Brain microvascular endothelial cell (primary cell): ENCODE results near the gene SMIM5.

Experiments
- DNase-seq: peaks from one replicate; pipeline ENCODE4 v3.0.0-alpha.2; 2020
- H3K27ac ChIP-seq: fragments of 250-450 bp; sonication (Bioruptor Pico); 2 replicates; pipeline ENCODE4 v1.5.1; 2020; ENCODE audit warnings: mild to moderate bottlenecking, moderate library complexity
- H3K27me3 ChIP-seq: fragments of 250-450 bp; sonication (Bioruptor Pico); replicated peaks from 2 replicates; pipeline ENCODE4 v1.5.1; 2020; ENCODE audit warnings: mild to moderate bottlenecking
- H3K36me3 ChIP-seq: fragments of 250-450 bp; sonication (Bioruptor Pico); replicated peaks from 2 replicates; pipeline ENCODE4 v1.5.1; 2020; ENCODE audit warnings: mild to moderate bottlenecking
- H3K4me3 ChIP-seq: 2 replicates; pipeline ENCODE4 v1.5.1; 2011; ENCODE audit warnings: low read depth, mild to moderate bottlenecking, control low read depth, low read length, moderate library complexity
- in situ Hi-C: cut with HindIII; loops from 2 replicates; pipeline ENCODE4 v1.10.0; 2017; ENCODE audit warnings: low sequenced_read_pairs, low pct_ligation_motif_present
- TF ChIP-seq, protein P1 (sequence below): IDR thresholded peaks from 2 replicates; pipeline ENCODE4 v1.5.1; 2011; ENCODE audit warnings: low read depth, mild to moderate bottlenecking, moderate library complexity, low read length, control low read depth, inconsistent platforms; ENCODE audit errors: missing control alignments

Gene SMIM5

DNA sequence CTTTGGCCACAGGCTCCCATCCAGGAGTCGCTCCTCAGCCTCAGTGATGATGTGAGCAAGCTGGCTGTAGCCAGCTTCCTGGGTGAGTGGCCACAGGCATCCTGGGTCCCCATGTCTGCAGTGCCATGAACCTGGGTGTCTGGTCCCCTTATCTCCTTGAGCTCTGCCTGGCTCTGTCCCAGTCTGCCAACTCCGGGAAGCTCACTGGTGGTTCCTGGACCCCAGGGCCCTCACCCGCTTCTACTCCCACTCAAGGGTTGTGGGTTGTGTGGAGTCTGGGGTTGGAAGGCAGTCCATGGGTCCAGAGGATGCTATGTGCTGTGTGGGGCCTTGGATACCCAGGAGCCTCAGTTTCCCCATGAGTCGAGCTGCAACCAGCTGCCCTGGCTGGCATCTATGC, 11.7 kb upstream of the SMIM5 start:
- Histone ChIP-seq H3K4me3 (no peak overlapping the region), H3K27me3 (no peaks in the 10 kb centered on the region), H3K36me3 (no peaks in the 10 kb centered on the region), H3K27ac (no peak overlapping the region)
- TF ChIP-seq, protein P1, sequence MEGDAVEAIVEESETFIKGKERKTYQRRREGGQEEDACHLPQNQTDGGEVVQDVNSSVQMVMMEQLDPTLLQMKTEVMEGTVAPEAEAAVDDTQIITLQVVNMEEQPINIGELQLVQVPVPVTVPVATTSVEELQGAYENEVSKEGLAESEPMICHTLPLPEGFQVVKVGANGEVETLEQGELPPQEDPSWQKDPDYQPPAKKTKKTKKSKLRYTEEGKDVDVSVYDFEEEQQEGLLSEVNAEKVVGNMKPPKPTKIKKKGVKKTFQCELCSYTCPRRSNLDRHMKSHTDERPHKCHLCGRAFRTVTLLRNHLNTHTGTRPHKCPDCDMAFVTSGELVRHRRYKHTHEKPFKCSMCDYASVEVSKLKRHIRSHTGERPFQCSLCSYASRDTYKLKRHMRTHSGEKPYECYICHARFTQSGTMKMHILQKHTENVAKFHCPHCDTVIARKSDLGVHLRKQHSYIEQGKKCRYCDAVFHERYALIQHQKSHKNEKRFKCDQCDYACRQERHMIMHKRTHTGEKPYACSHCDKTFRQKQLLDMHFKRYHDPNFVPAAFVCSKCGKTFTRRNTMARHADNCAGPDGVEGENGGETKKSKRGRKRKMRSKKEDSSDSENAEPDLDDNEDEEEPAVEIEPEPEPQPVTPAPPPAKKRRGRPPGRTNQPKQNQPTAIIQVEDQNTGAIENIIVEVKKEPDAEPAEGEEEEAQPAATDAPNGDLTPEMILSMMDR, result no peak
- DNase-seq, result no peak
- in situ Hi-C loops, result no loop called here

DNA sequence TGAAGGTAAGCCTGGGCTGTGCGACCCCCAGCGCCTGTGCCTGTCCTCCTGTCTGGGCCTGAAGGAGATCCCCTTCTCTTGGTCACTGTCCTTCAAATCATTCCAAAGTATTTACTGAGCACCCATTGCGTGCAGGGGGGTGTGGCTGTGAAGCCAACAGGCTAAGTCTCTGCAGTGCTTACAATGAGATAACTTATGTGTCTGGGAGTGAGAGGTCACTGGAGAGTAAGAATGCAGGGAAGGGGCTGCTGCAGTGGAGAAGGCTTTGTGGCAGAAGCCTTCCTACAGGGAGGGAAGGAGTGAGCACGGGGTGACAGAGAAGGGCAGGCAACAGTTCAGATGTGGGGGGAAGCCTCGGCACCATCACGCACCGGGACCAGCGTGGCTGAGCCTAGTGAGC, 11.2 kb upstream of the SMIM5 start:
- TF ChIP-seq, protein P1, result no peak
- no peak for DNase-seq
- Histone ChIP-seq H3K36me3 (no peaks in the 10 kb centered on the region), H3K27me3 (no peaks in the 10 kb centered on the region), H3K4me3 (no peak overlapping the region), H3K27ac (no peak overlapping the region)
- in situ Hi-C loops, result no loop called here

DNA sequence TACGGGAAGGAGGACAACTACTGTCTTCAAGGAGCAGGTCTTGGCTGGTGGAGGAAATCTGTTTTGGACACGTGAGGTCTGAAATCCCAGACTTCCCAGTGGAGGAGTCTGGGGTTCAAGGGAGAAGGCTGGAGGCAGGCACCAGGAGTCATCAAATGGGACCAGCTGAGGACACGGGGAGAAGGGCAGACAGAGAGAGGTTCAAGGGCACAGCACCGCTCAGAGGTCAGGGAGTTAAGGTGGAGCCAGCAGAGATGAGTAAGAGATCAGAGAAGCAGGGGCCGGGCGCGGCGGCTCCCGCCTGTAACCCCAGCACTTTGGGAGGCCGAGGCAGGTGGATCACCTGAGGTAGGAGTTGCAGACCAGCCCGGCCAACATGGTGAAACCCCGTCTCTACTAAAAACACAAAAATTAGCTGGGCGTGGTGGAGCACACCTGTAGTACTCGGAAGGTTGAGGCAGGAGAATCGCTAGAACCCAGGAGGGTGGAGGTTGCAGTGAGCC, 10.4 kb upstream of the SMIM5 start:
- DNase-seq, result no peak
- TF ChIP-seq, protein P1, result no peak
- H3K4me3 ChIP-seq, result no peak overlapping the region
- no peak overlapping the region for H3K27ac ChIP-seq
- no peaks in the 10 kb centered on the region for H3K36me3 ChIP-seq
- no peaks in the 10 kb centered on the region for H3K27me3 ChIP-seq
- in situ Hi-C loops, result no loop called here

DNA sequence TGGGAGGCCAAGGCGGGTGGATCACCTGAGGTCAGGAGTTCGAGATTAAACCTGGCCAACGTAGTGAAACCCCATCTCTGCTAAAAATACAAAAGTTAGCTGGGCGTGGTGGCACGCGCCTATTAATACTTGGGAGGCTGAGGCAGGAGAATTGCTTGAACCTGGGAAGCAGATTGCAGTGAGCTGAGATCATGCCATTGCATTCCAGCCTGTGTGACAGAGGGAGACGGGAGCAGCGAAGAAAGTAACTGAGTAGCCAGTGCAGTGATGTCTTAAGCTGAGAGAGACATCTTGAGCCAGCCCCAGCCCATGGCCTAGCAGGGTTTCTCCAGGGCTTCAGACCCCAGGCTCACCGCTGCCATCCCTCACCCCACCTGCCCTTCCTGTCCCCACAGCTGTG, 9.8 kb upstream of the SMIM5 start:
- in situ Hi-C loops, result no loop called here
- no peak overlapping the region for H3K27ac ChIP-seq
- H3K27me3 ChIP-seq, result no peaks in the 10 kb centered on the region
- TF ChIP-seq, protein P1, result no peak
- H3K4me3 ChIP-seq, result no peak overlapping the region
- no peaks in the 10 kb centered on the region for H3K36me3 ChIP-seq
- DNase-seq, result peak; percentile 14

GRCh38 chr17:75624021-75624420, 9.2 kb upstream of the SMIM5 start:
- TF ChIP-seq, protein P1, result no peak
- no peak overlapping the region for H3K27ac ChIP-seq
- H3K36me3 ChIP-seq, result no peaks in the 10 kb centered on the region
- DNase-seq, result no peak
- no peaks in the 10 kb centered on the region for H3K27me3 ChIP-seq
- no peak overlapping the region for H3K4me3 ChIP-seq
- in situ Hi-C loops, result no loop called here

GRCh38 chr17:75624714-75625345, 8.4 kb upstream of the SMIM5 start:
- TF ChIP-seq, protein P1, result no peak
- no peaks in the 10 kb centered on the region for H3K27me3 ChIP-seq
- in situ Hi-C loops, result no loop called here
- no peak overlapping the region for H3K4me3 ChIP-seq
- no peak for DNase-seq
- no peaks in the 10 kb centered on the region for H3K36me3 ChIP-seq
- H3K27ac ChIP-seq, result no peak overlapping the region
